ENCODE data around the gene EDA2R.

- TF ChIP-seq CTCF (IDR thresholded peaks at IDR 0.05) (no peak), POLR2A (IDR thresholded peaks at IDR 0.05) (no peak)
Measured at GRCh38 chrX:66625525-66625924, 13.4 kb downstream of the EDA2R start.
